ENCODE data around the gene SLC26A1.
"Not testable (repeated sequence)": the region's sequence is repeated elsewhere in the genome, so short reads cannot be mapped to it uniquely, and the experiment has no call there.

SLC26A1 gene

DNA sequence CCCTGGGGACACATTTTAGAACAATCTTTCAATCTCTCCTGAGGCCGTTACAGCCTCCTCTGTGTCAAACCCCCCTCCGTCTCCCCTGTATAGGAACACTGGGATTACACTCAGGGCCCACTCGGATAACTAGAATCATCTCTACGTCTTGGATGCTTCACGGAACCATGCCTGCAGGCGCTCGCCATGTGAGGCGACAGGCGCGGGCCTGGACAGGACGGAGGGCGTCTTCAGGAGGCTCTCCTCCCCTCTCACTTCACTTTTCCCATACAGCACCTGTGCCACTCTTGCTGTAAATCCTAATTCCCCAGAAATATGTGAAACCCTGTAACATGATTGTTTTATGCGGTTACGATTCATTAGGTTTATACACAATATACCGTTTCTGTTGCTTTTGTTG, 10.4 kb downstream of the SLC26A1 start:
- DNase-seq = no peak

GRCh38 chr4:982291-982690, 10.9 kb downstream of the SLC26A1 start:
- DNase-seq = no peak

DNA sequence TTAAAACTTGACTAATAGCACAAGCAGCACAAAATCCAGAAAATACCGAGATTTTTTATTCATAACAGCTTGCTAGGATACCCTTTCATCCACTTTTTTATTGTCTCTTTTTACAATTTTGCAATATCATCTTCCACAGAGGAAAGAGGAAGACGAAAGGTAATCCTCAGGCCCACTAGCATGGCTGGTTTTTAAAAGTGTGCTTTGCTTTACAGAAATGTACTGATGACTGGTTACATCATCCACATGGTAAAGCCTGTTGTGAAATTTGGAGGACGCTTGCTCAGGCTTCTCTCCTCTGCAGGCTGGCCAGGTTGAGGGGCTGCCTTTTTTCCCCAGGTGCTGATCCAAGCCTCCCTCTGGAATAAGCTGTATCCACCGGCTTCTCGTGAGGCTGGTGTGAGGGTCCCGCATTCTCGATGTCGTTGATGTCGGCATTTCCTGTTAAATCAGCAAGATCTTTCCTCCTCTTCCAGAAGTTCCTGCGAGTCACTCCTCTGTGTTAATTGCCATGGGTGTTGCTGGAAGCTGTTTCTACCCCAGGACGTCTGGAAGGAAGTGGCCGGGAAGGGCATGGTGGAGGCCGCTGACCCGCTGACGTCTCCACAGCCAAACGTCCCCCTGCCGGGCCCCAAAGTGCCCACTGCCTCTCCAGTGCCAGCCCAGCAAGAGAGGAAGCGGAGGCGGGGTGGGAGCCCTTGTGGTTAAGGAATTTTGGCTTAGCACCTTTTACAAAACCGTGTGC, 14.1 kb downstream of the SLC26A1 start:
- no peak for DNase-seq

- DNase-seq = not testable (repeated sequence)
Measured at GRCh38 chr4:976016-976415, 17.2 kb downstream of the SLC26A1 start.

- no peak for DNase-seq
Measured at GRCh38 chr4:974668-975067, 18.5 kb downstream of the SLC26A1 start.

DNA sequence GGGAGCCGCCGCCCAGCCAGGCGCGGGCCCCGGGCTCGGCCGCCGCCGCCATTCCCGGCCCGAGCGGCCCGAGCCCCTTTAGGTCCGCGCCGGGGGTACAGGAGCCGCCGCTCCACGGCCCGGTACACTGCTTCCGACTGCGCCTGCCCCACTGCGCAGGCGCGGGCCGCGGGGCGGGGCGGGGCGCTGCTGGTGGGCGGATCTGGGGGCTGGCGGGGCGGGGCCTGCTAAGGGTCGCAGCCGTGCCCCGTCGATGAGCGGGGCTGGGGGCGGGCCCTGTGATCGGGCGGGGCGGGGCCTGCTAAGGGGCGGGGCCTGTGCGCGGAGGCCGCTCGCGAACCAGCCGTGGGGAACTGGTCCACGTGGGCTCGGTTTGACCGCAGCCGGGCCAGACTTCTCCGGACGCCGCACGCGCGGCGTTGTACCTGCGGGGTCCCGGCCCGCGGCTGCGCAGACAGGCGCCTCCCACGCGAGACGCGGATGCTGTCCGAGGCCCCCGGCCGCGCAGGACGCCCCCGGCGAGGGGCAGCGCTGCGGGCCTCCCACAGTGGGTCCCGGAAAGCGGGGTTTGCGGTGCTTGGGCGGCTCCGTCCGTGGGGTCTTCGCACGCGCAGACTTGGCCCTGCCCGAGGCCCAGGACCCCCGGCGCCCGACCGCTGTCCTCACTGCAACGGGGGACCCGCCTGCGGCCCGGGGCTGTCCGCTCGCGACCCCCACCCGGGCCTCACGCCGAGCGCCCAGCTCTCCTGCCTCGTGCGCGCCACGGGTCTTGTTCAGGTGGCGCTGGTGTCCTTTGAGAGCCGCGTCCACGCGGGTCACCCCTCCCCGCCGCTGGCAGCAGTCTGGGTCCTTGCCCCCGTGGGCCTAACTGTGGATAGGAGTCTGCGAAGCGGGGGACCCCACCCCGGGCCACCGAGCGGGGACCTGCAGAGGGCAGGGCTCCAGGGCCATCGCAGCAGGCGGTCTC, 19.5 kb downstream of the SLC26A1 start, which contains the start of gene DGKQ:
DGKQ (minus strand) TSS at position 139 of the 967 bp plus-strand sequence; CDS start at position 52, 87 bp downstream.
- peak in 1 of 2 experiments; percentile 80 for DNase-seq

- DNase-seq = peak in 1 of 2 experiments; percentile 62
Measured at GRCh38 chr4:972651-973424, 20.4 kb downstream of the SLC26A1 start.

GRCh38 chr4:971666-972500, 21.3 kb downstream of the SLC26A1 start:
- DNase-seq = no peak

GRCh38 chr4:970854-971520, 22.2 kb downstream of the SLC26A1 start:
- DNase-seq = no peak

DNA sequence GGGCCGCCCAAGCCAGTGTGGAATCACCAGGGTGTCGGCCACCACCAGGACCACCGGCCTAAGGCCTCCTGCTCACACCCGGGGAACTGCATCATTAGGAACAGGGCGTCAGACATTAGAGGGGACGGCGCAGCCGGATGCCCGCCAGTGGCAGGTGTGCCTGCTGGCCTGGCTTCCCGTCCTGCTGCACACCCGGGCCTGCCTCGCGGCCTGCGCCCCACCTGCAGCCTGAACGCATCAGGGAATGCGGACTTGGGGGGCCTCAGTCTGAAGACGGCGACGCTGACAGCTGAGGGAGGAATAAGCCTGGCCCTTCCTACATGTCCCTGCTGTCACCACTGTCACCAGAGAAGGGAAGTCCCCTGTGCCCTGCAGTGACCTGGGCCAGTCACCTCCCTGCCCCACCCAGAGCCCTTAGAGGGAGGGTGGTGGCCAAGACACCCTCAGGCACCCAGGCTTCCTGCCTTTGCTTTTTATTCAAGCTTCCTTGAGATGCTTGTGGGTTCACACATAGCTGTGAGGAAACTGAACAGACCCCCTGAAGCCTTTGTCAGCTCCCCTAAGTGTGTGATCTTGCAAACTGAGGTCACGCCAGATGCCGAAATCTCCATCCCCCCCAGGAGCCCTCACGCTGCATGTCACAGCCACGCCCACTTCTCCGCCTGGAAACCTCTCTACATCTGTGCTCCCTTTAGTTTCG, 23.0 kb downstream of the SLC26A1 start:
- DNase-seq = no peak

DNA sequence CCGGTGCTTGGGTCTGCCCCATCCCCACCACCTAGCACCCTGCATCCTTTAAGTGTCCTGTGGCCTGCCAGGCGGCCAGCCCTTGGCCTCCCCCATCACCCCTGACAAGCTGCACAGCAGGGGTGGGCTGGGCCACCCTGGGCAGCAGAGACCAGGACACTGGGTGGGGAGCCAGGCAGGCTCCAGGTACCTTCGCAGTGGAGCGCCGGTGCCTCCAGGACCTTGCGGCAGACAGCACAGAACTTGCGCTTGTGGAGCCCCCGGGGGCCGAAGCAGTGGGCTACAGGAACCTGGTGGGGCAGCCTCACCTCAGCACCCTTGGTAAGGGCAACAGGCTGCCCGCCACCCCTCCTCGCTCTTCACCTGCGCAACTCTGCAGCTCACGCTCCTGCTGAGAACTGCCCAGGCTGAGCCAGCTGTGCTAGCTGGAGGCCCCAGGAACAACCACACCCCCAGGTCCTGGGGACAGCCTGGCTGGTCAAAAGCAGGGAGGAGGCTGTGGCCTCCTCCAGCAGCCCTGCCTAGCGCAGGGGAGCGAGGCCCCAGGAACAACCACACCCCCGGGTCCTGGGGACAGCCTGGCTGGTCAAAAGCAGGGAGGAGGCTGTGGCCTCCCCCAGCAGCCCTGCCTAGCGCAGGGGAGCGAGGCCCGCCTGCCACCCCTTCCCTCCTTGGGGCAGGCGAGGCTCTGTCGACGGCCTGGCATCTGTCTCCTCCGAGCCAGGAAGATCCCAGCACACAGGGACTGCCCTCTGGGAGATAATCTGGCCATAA, 24.4 kb downstream of the SLC26A1 start:
- no peak for DNase-seq

DNA sequence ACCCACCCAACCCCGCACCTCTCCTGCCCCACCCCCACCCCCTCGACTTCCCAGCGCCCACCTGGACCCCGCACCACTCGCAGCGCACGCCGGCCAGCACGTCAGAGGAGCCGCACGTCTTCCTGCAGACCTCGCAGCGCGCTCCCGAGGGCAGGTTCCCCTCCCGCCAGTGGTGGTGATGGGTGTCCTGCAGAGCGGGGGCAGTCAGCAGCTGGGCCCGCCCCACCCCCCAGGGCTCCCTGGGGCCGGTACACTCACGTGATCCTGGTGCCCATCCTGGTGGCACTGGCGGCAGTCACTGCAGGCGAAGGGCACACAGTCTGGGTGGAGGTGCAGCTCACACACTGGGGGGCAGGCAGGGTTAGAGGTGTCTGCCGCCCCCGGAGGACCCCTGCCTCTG, 25.0 kb downstream of the SLC26A1 start:
- peak in 1 of 2 experiments; percentile 30 for DNase-seq

DNA sequence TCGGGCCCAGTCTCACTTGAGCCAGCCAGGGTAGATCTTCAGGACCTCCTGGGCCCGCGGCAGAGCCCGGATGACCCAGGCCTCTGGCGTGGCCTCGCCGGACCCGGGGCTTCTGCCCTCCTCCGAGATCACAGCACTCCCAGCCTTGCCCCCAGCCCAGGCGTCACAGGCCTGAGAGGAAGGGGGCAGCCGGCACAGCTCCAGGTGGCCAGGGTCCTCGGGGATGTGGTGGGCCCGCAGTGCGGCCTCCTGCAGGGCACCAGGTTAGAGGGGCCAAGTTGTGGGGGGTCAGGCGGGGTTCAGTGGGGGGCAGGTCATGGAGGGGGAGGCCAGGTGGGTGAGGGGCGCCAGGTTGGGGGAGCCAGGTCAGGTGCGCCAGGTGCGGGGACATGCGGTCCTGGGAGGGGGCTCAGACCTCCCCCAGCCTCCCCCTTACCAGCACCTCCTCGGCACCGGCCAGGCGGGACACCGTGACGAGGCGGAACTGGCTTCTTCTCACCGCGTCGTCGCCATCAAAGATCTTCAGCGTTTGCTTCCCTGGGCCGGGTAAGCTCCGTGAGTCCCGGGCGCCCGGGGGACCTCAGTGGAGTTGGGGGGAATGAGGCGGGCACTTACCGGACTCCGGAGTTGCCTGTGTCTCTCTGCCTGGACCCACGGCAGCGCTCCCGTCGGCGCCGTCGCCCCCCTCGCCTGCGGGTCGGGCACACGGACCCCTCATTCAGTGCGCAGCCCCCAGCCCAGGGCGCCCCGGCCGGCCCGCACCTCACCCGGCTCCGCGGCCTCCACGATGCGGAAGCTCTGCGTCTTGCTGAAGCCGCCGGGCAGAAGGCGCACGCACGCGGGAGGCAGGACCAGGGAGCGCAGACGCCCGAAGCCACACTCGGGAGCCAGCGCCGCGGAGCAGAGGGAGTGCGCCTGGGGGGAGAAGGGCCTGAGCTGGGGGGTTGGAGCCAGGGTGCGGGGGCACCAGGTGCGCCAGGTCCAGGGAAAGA, 25.8 kb downstream of the SLC26A1 start:
- DNase-seq = peak in 1 of 2 experiments; percentile 59

DNA sequence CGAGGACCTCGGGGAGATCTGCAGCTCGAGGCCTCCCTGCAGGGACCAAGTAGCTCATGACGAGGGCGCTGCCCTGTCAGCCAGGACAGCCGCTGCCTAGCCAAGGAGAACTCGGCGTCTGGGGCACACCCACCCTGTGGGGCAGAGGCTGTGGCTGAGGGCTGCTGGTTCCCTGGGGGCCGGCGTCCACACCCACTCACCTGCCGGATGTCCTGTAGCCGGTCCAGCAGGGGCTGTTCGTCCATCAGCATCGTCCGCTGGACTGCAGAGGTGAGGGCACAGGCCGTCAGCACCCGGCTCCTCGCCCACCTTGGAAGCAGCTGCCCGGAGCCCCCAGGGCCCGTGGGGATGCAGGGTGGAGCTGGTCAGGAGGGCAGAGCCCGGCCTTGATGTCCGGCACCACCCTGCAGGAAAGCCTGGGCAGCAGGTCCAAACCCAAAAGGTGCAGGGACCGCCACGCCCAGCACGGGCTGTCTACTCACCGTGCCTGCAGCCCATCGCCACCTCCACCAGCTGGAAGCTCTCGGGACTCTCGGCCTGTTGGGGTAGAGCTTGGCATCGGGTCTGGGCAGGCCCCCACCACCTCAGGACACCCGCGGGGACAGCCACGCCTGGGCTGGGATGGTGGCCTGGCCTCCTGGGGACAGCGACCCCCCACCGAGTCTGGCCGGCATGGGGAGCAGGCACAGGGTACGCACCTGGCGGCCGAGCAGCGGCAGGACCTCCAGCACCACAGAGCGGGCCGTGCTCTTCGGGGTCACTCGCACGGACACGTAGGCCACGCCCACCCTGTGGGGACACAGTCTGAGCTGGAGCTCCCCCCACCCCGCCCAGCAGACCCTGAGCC, 26.7 kb downstream of the SLC26A1 start:
- no peak for DNase-seq

- DNase-seq = no peak
Measured at GRCh38 chr4:965766-966134, 27.5 kb downstream of the SLC26A1 start.

- no peak for DNase-seq
Measured at GRCh38 chr4:965048-965765, 28.0 kb downstream of the SLC26A1 start.

Data from NCI-H526 (cell line).